ENCODE data around the gene USB1. TPM values are rescaled to one million over a fixed set of nuclear protein-coding genes. Genes with fewer than 3 reads are reported as not detected.

Gene USB1
- total RNA-seq, 1 donor from 2014 or later: 133 TPM

DNA sequence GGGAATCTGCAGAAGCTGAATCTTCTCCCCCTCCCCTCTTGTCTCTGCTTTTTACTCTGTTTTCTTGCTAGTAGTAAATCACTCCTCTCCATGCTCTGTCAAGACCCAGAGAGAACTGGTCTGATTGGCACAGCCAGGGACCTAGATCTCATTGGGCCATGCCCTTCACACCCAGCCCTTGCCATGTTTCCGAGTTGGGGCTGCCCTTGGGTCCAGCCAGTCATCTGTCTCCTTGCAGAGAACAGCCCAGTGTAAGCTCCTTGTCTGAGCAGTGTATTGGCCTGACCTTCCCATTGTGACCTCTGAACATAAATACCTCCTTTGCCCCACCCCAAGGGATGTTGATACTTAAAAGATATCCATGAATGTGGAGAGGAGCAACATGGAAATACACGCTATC, 28.2 kb downstream of the USB1 start:
- TF ChIP-seq, protein P1, sequence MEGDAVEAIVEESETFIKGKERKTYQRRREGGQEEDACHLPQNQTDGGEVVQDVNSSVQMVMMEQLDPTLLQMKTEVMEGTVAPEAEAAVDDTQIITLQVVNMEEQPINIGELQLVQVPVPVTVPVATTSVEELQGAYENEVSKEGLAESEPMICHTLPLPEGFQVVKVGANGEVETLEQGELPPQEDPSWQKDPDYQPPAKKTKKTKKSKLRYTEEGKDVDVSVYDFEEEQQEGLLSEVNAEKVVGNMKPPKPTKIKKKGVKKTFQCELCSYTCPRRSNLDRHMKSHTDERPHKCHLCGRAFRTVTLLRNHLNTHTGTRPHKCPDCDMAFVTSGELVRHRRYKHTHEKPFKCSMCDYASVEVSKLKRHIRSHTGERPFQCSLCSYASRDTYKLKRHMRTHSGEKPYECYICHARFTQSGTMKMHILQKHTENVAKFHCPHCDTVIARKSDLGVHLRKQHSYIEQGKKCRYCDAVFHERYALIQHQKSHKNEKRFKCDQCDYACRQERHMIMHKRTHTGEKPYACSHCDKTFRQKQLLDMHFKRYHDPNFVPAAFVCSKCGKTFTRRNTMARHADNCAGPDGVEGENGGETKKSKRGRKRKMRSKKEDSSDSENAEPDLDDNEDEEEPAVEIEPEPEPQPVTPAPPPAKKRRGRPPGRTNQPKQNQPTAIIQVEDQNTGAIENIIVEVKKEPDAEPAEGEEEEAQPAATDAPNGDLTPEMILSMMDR (IDR thresholded peaks at IDR 0.05): no peak
- Histone ChIP-seq H3K9me3 (no peaks in the 10 kb centered on the region), H3K27me3 (no peaks in the 10 kb centered on the region), H3K4me1 (peaks cover 7 to 12% of the 10 kb centered on the region in 2 donors), H3K4me3 (no peak overlapping the region), H3K36me3 (no peaks in the 10 kb centered on the region), H3K27ac (no peak overlapping the region)
- intact Hi-C loops (cut with DNase I): loop anchor here (10.0 kb wide), 2 partner anchors 225 to 455 kb away; no protein-coding TSS in a partner anchor
- no peak for DNase-seq (ENCODE audit: low spot score in 2 of 2)

DNA sequence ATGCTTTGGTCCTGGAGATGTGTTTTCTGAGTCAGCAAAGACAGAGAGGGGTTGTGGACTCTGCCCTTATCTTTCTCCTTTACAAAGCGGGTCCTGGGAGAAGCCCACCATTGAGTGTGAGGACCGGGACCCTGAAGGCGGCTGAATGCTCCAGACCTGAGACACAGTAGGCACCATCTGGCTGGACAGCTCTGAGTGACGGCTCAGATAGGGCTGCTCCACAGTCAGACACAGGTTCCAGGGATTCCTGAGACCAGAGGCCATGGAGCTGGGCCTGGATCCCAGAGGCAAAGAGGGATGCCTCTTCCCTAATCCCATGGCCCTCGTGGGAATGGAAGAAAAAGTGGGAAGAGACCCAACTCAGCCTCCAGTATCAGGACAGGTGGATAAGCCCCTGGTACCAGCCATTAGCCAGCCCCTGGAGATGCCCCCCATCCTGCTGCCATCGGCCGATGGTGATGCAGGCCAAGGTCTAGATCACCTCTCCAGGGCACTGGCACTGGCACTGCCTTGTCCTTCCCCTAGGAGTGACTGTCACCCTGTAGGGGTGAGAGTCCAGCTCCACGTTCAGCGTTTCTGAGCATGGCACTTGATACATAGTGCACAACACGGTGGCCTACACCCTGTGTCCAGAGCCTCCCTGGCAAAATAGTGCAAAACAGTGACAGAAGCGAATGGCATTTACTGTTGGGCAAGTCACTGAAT, 29.1 kb downstream of the USB1 start:
- no peak for DNase-seq (ENCODE audit: low spot score in 2 of 2)
- H3K4me3 ChIP-seq: no peak overlapping the region
- no peaks in the 10 kb centered on the region for H3K9me3 ChIP-seq
- peaks cover 3 to 10% of the 10 kb centered on the region in 2 donors for H3K4me1 ChIP-seq
- intact Hi-C loops (cut with DNase I): no loop called here
- TF ChIP-seq, protein P1 (IDR thresholded peaks at IDR 0.05): no peak
- no peaks in the 10 kb centered on the region for H3K27me3 ChIP-seq
- H3K36me3 ChIP-seq: no peaks in the 10 kb centered on the region
- no peak overlapping the region for H3K27ac ChIP-seq

DNA sequence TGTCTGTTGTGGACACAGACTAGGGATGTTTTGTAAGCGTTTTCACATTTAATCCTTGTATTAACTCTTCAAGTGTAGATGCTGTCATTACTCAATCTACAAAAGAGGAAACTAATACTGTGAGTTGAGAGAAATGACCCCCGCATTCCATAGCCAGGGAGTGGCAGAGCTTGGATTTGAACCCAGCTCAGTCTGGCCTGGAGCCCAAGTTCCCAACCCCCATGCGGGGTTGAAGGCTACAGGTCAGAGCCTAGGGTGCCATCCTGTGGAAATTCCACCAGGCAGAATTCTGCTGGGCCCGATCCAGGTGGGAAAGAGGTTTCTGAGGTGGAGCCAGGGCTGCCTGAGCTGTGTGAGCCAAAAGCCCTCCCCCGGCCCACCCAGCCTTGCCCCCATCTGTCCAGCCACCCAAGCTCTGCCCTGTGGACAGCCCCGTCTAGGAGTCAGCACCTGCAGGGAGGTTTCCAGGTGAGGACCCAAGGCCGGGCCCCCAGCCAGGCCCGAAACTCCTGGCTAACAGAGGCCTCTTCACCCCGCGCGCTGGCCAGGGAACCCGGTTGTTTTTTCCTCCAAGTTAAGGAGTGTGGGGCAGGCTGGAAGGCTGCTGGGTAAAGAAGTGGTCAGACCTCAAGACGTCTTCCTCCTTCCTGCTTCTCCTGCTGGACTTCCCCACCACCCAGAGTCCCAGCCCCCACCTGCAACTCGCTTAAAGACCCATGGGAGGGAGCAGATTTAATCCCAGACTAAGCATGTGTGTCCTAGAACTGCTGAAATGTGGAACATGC, 30.0 kb downstream of the USB1 start:
- H3K4me1 ChIP-seq: peaks cover 3 to 10% of the 10 kb centered on the region in 2 donors

DNA sequence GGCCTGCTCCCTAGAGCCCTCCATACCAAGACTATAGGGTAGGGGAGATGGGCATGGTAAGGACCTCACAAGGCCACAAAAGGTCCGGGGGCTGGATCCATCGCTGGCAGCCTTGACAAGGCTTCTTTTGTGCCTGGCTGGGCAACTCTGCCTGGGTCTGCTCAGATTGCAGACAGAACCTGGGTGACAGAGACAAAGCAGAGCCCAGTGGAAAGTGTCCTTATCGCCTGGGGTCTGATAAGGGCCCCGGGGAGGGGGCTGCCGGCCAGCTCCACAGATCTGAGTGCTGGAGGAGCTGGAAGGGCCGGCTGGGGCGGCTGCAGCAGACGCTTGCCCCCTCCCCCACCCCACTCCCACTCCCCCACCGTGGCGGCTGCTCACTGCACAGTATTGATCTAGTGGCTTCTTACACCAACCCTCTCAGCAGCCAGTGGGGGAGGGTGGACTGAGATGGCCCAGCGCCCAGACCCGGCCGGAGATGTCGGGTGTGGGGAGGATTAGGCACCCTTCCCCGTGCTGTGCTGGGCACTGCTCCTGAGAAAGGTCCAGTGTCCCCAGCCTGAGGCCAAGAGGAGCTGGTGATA, 31.6 kb downstream of the USB1 start:
- intact Hi-C loops (cut with DNase I): no loop called here
- Histone ChIP-seq H3K4me3 (no peak overlapping the region), H3K9me3 (no peaks in the 10 kb centered on the region), H3K27me3 (no peaks in the 10 kb centered on the region), H3K36me3 (no peaks in the 10 kb centered on the region), H3K27ac (no peak overlapping the region), H3K4me1 (no peaks in the 10 kb centered on the region)
- TF ChIP-seq, protein P1 (IDR thresholded peaks at IDR 0.05): no peak
- no peak for DNase-seq (ENCODE audit: low spot score in 2 of 2)

More for the DNA sequence above, 30.0 kb downstream of the USB1 start:
- no peaks in the 10 kb centered on the region for H3K36me3 ChIP-seq
- H3K9me3 ChIP-seq: no peaks in the 10 kb centered on the region
- H3K4me3 ChIP-seq: no peak overlapping the region
- TF ChIP-seq, protein P1 (IDR thresholded peaks at IDR 0.05): no peak
- no peak overlapping the region for H3K27ac ChIP-seq
- no peak for DNase-seq (ENCODE audit: low spot score in 2 of 2)
- H3K27me3 ChIP-seq: no peaks in the 10 kb centered on the region
- intact Hi-C loops (cut with DNase I): no loop called here

DNA sequence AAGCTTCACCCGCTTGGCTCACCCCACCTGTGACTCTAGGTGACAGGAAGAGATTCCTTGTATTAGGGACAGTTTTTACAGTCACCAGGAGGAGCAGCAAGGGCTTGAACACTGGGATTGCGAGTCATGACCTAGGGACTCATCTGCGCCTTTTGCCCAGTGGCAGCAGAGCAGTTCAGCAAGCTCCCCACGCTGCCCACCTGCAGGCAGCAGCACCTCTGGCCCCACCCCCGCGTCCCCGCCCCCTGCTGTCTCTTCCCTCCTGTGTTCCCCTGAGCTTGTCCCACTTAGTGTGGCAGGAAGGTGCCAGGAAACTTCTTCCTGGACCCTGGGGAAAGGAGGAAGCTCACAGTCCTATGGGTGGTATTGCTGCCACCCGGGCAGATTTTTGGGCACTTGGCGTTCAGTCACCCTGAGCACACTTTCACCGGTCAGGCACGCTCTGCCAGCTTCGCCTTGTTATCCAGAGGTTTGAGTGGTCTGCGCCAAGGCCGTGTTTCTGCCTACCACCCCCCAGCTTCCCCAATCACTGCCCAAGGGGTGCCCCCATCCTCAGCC, 33.0 kb downstream of the USB1 start:
- no peak for DNase-seq (ENCODE audit: low spot score in 2 of 2)
- Histone ChIP-seq H3K4me1 (no peaks in the 10 kb centered on the region), H3K4me3 (no peak overlapping the region), H3K27ac (no peak overlapping the region), H3K9me3 (no peaks in the 10 kb centered on the region), H3K27me3 (no peaks in the 10 kb centered on the region), H3K36me3 (no peaks in the 10 kb centered on the region)
- intact Hi-C loops (cut with DNase I): no loop called here
- TF ChIP-seq, protein P1 (IDR thresholded peaks at IDR 0.05): no peak

Measured in ascending aorta (tissue), 2 donors.